HG02870 (cell line): Measurements from ENCODE around the gene PPP3CA.

Experiments
- ATAC-seq: cut with Tn5 transposase; IDR thresholded peaks from one replicate; pipeline ENCODE4 v1.9.1; 2021; ENCODE audit warnings: mild to moderate bottlenecking, moderate library complexity; ENCODE audit not compliant: unreplicated experiment

Gene PPP3CA

DNA sequence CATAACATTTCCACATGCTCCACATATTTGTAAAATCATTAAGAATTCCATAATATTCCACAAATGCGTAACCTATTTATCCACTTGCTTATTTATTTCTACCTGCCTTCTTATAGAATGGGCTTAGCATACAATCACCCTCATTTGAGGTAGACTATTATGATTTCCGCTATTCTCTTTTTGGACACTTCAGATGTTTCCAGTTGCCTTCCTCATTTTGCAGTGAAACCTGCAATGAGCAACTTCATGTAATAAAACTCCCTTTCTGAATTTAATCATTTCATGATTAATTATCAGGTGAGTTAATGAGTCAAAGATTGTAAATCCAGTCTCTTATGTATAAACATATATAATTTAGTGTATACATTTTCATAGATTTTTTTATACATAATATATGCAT, 58.0 kb downstream of the PPP3CA start:
- no peak for ATAC-seq

- ATAC-seq, result no peak
Measured at GRCh38 chr4:101288365-101289145, 58.8 kb downstream of the PPP3CA start.

DNA sequence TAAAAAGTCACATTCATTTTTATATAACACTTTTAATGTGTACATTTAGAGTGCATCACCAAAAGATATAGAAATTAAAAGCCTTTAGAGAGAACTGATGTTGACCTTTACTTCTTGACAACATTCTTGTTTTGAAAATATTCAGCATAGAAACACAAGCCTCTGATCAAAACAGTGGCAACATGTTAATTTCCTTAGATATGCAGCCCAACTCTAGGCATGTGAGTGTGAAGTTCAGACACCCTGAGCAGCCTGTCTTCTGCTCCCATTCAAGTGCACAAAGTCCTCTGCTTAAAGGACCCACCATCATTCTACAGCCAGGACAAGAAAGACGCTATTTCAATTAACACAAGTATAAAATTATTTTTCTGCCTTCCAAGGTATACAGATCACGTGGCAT, 60.0 kb downstream of the PPP3CA start:
- ATAC-seq, result no peak

GRCh38 chr4:101286663-101287062, 60.7 kb downstream of the PPP3CA start:
- ATAC-seq, result no peak

- ATAC-seq, result no peak
Measured at GRCh38 chr4:101285985-101286384, 61.3 kb downstream of the PPP3CA start.

- ATAC-seq, result no peak
Measured at GRCh38 chr4:101284546-101284945, 62.8 kb downstream of the PPP3CA start.

GRCh38 chr4:101283434-101283833, 63.9 kb downstream of the PPP3CA start:
- ATAC-seq, result no peak

DNA sequence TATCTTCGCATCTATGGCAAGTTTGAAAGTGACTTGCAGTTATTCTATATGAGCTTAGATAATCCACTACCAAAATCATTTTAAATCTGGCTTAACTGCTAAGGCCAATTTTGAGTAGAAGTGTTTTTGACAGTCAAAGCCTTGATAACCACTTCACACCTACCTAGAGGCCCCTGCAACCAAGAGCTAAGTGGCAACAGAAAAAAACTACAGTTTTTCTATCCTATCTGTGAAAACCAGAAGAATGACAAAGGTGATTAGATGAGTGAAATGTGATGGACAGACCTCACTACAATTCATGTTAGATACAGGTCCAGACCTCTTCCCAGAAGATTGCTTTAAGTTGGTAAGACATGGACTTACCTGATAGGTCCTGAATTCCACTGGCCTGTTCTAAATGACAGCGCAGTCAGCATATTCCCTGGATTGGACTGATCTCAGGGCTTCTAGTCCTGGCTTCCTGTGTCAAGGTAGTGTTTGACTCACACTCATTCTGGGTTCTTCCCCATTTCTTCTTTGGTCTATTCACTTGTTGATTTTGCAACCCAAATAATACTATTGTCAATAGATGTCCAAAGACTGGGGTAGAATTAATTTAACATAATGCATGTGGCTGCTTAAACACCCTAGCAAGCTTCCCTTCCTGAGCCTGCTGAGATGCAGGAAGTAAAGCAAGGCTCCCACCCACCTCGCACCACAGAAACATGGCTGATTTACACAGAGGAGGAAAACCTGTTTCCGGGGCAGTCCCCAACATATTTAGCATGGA, 65.1 kb downstream of the PPP3CA start:
- no peak for ATAC-seq

DNA sequence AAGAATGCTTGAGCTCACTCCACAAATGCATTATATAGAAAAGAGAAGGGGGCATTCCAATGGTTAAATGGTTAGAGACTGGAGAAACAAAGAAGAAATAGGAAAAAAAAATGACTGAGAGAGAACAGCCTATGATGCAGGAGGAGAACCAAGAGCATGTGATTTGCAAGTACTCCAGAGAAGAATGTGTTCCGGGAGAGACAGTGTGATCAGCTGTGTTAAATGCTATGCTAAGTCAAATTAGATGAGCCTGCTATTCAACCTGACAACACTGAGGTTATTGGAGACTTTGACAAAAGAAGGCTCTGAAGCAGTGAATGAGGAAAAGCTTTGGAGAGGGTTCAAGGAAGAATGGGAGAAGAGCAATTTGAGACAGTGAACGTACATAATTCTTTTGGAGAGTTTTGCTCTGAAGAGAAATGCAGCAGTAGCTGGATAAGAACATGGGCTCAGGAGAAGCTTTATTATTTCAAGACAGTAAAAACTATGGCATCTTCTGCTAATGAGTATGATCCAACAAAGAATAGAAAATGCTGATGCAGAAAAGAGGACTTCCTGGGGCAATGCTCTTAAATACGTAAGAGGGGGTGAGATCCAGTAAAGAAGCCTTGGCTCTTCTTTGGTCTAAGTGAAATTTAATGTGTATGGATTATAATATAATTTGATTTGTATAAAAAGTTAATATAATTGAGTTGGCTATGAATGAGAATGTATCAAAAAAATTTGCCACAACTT, 66.3 kb downstream of the PPP3CA start:
- no peak for ATAC-seq

DNA sequence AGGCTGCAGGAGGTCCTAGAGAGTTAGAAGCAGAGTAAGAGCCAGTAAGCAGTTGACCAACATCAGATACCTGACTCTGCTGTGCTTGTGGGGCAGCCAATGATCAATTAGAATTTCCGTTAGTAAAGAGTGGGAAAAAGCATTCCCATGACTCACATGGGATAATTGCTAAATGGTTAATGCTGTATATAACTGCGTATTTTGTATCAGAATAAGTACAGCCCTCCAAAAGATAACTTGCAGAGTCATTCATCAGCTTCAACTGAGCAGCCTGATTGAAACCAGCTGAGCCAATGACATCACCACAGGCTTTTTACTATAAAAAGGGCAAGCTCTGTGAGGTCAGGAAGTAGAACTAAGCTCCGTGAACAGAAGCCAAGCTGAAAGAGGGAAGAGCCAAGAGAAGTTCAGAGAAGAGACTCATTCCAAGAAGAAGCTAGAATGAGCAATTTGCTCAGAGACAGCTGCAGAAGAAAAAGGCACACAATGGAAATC, 67.9 kb downstream of the PPP3CA start:
- ATAC-seq, result peak; percentile 51

- ATAC-seq, result no peak
Measured at GRCh38 chr4:101277671-101278070, 69.7 kb downstream of the PPP3CA start.

DNA sequence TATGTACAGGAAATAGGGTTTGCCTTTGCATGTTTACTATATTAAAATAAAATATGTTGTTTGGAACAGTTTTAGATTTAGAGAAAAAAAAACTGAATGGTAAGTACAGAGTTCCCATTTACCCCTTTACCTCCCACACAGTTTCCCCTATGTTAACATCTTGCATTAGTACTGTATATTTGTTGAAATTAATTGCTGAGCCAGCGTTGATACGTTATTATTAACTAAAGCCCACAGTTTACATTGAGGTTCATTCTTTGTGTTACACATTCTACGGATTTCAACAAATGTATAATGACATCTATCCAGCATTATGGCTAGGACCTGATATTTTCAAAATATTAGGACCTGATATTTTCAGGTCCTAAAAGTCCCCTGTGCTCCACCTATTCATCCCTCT, 70.7 kb downstream of the PPP3CA start:
- ATAC-seq, result no peak

- ATAC-seq, result no peak
Measured at GRCh38 chr4:101274888-101275752, 72.2 kb downstream of the PPP3CA start.

- ATAC-seq, result no peak
Measured at GRCh38 chr4:101271516-101271915, 75.8 kb downstream of the PPP3CA start.

DNA sequence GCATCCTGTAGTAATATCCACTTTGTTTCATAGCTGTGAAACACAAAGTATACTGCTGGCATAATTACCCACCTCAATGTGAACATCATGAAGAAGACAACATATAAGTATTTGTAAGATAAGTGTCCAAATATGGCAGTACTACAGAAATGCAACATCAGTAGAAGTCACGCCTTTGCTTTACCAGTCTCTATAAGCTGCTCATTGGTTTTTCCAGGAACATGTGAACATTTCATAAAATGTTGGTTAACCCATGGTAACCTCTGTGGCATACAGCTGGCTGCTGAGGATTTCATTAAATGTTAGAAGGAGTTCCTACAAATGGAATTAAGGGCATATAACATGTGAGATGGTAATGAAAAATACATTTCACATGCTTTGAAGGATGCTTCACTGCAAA, 77.6 kb downstream of the PPP3CA start:
- ATAC-seq, result no peak

DNA sequence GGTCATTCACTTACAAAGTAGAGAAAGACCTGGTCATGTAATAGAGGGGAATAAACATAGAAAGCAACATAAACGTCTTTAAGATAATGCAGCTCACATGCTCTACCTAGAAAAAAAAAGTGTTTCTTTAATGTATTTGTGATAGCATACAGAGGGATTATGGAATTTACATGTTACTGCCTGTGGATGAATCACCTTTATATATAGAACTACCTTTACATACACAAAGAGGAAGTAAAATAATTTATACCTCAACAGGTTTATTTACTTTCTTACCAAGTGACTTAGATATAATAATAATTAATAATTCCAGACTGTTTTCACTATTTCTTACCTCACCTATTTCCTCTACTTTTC, 81.5 kb downstream of the PPP3CA start:
- ATAC-seq, result no peak

DNA sequence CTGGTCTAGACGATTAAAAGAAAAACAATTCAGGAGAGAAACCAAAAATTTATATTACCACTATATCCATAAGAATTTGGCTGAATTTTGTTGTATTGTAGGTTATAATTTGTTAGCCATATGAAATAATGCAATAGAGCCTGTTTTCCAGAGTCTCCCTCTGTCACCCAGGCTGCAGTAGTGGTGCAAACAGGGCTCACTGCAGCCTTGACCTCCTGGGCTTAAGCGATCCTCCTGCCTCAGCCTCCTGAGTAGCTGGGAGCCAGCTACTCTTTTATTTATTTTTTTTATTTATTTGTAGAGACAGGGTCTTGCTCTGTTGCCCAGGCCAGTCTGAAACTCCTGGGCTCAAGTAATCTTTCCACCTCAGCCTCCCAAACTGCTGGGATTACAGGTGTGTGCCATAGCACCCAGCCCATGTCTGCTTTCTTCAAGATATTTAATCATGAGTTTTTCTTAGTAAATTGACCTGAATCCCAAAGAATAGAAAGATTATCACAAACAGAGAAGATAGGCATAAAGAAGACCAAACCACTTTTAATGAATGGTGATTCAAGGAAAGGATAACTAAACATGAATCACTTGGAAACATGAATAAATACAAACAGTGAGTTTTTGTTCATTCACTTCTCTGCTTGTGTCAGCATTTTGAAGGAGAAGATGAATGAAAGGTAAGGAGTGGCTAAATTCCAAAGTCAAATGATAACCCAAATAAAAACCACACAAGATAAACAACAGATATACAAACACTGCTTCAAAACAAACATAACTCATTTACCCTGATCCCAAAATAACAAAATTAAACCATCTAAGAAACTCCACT, 82.1 kb downstream of the PPP3CA start:
- ATAC-seq, result no peak

GRCh38 chr4:101264512-101264911, 82.8 kb downstream of the PPP3CA start:
- ATAC-seq, result no peak

- ATAC-seq, result no peak
Measured at GRCh38 chr4:101262683-101263082, 84.6 kb downstream of the PPP3CA start.

DNA sequence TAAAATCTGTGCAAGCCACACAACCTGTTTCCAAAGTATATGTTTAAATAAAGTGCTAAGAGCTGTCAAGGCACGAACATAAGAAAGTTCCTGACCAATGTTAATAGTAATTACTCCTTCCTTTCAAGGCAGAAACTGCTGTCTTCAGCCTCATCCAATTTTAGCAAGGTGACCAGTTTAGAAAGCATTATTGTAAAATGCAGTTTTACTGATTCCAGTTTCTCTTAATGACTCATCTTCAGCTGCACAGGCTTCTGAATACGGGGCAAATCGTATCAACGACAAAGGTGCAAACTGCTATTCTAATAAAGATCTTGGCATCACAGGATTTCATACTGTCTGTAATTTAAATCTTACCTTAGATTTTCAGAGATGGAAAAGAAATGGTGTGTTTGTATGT, 87.5 kb downstream of the PPP3CA start:
- ATAC-seq, result peak; percentile 95
